SK-N-SH (cell line): ENCODE results near the gene TAGLN2. TPM values are rescaled to one million over a fixed set of nuclear protein-coding genes. Genes with fewer than 3 reads are reported as not detected.

Experiments used
- CTCF ChIA-PET: fragments of 300-600, 350-600 bp; formaldehyde crosslinking; extraction: SDS; loops from one replicate; lab custom pipeline; 2021; lab: Yijun Ruan, JAX
- POLR2A ChIA-PET: fragments of 350-600 bp; sonication (Branson Sonifier 250); formaldehyde crosslinking; extraction: SDS; loops from one replicate; lab custom pipeline; 2020; ENCODE audit warnings: antibody characterized with exemption, inconsistent platforms; lab: Yijun Ruan, JAX
- DNase-seq: peaks from one replicate; pipeline ENCODE4 v3.0.0; 2012
- H2AFZ ChIP-seq: fragments of 200-600 bp; sonication (generic); 2 replicates; pipeline ENCODE4 v1.8.1; 2016; ENCODE audit warnings: antibody characterized with exemption, mild to moderate bottlenecking, low read depth
- H3F3A ChIP-seq: fragments of 200-600 bp; sonication (generic); replicated peaks from 2 replicates; pipeline ENCODE3; 2016; ENCODE audit warnings: antibody characterized with exemption, mild to moderate bottlenecking; ENCODE audit not compliant: insufficient read depth
- H3K27ac ChIP-seq, 2 experiments: fragments of 200-500 bp in 1 of 2; fragments of 200-600 bp in 1 of 2; sonication (Bioruptor generic) in 1 of 2; sonication (generic), shearing (Covaris generic) in 1 of 2; 2 replicates each; pipeline versions ENCODE4 v1.5.1 to v1.6.1; 2014 to 2016; ENCODE audit warnings: low read depth in 2 of 2, inconsistent platforms in 1 of 2, low read length in 1 of 2, mild to moderate bottlenecking in 1 of 2, mixed read lengths in 1 of 2
- H3K27me3 ChIP-seq: fragments of 200-600 bp; sonication (generic), shearing (Covaris generic); 2 replicates; pipeline ENCODE4 v1.6.1; 2016; ENCODE audit warnings: mixed run types; ENCODE audit not compliant: insufficient read depth
- H3K36me3 ChIP-seq, 2 experiments: fragments of 200-500 bp in 1 of 2; fragments of 200-600 bp in 1 of 2; sonication (Bioruptor generic) in 1 of 2; sonication (generic) in 1 of 2; replicated peaks in 1 of 2; 2 replicates each; pipeline versions ENCODE3 to v1.5.1; 2014 to 2016; ENCODE audit warnings: low read length in 1 of 2, mild to moderate bottlenecking in 1 of 2; ENCODE audit not compliant: insufficient read depth in 2 of 2, control insufficient read depth in 1 of 2
- H3K4me1 ChIP-seq, 2 experiments: fragments of 200-500 bp in 1 of 2; fragments of 200-600 bp in 1 of 2; sonication (Bioruptor generic) in 1 of 2; sonication (generic), shearing (Covaris generic) in 1 of 2; 2 replicates each; pipeline versions ENCODE4 v1.5.1 to v1.6.1; 2014 to 2016; ENCODE audit warnings: low read depth in 1 of 2, low read length in 1 of 2, mixed run types in 1 of 2; ENCODE audit not compliant: insufficient read depth in 2 of 2, control insufficient read depth in 1 of 2
- H3K4me2 ChIP-seq: fragments of 200-600 bp; sonication (generic), shearing (Covaris generic); 2 replicates; pipeline ENCODE4 v1.6.1; 2017; ENCODE audit warnings: mixed run types
- H3K4me3 ChIP-seq, 2 experiments: fragments of 200-500 bp in 1 of 2; fragments of 200-600 bp in 1 of 2; sonication (Bioruptor generic) in 1 of 2; sonication (generic), shearing (Covaris generic) in 1 of 2; 2 replicates each; pipeline versions ENCODE4 v1.5.1 to v1.8.1; 2014 to 2016; ENCODE audit warnings: low read depth in 2 of 2, inconsistent platforms in 1 of 2, low read length in 1 of 2, mild to moderate bottlenecking in 1 of 2, mixed read lengths in 1 of 2, moderate library complexity in 1 of 2
- H3K79me2 ChIP-seq: fragments of 200-600 bp; sonication (generic); 2 replicates; pipeline ENCODE4 v1.8.1; 2017; ENCODE audit warnings: mild to moderate bottlenecking; ENCODE audit not compliant: insufficient read depth
- H3K9ac ChIP-seq: fragments of 200-600 bp; sonication (generic); 2 replicates; pipeline ENCODE4 v1.6.1; 2017; ENCODE audit warnings: mixed run types
- H3K9me2 ChIP-seq: fragments of 200-600 bp; sonication (generic); 2 replicates; pipeline ENCODE4 v1.6.1; 2017; ENCODE audit warnings: mixed run types
- H3K9me3 ChIP-seq: fragments of 200-600 bp; sonication (generic); 2 replicates; pipeline ENCODE4 v1.6.1; 2017; ENCODE audit warnings: mixed run types, mild to moderate bottlenecking, moderate library complexity
- H4K20me1 ChIP-seq: fragments of 200-600 bp; sonication (generic); 2 replicates; pipeline ENCODE4 v1.6.1; 2017; ENCODE audit warnings: mild to moderate bottlenecking, mixed run types; ENCODE audit not compliant: insufficient read depth
- CHD2 ChIP-seq: fragments of 150-350 bp; IDR thresholded peaks from 2 replicates; pipeline ENCODE4 v1.6.1; 2018; ENCODE audit warnings: low read length; ENCODE audit not compliant: partially characterized antibody
- EP300 ChIP-seq, 2 experiments: IDR thresholded peaks; 2 replicates each; pipeline versions ENCODE4 v1.4.0 to v1.6.1; 2012; ENCODE audit warnings: borderline replicate concordance in 1 of 2, low read depth in 1 of 2, low read length in 1 of 2
- FOSL2 ChIP-seq: IDR thresholded peaks from 2 replicates; pipeline ENCODE4 v1.4.0; 2012; ENCODE audit warnings: low read depth, mild to moderate bottlenecking, moderate library complexity, borderline replicate concordance
- FOXJ3 ChIP-seq: sonication (generic); formaldehyde crosslinking; IDR thresholded peaks from 2 replicates; pipeline ENCODE4 v1.5.1; 2020; ENCODE audit warnings: mild to moderate bottlenecking, missing genetic modification reagents
- FOXM1 ChIP-seq: IDR thresholded peaks from 2 replicates; pipeline ENCODE4 v1.4.0; 2012; ENCODE audit warnings: low read depth, mild to moderate bottlenecking
- JUND ChIP-seq: IDR thresholded peaks from 2 replicates; pipeline ENCODE4 v1.4.0; 2012
- NRF1 ChIP-seq: IDR thresholded peaks from 2 replicates; pipeline ENCODE4 v1.6.1; 2012; ENCODE audit warnings: low read depth, mild to moderate bottlenecking, low read length
- POLR2AphosphoS5 ChIP-seq: IDR thresholded peaks from 2 replicates; pipeline ENCODE4 v1.6.1; 2012; ENCODE audit warnings: low read depth, low read length
- RAD21 ChIP-seq: IDR thresholded peaks from 2 replicates; pipeline ENCODE4 v1.6.1; 2012; ENCODE audit warnings: mild to moderate bottlenecking, low read length
- RCOR1 ChIP-seq: fragments of 150-350 bp; IDR thresholded peaks from 2 replicates; pipeline ENCODE4 v1.6.1; 2017; ENCODE audit warnings: antibody characterized with exemption, low read length
- RXRA ChIP-seq: IDR thresholded peaks from 2 replicates; pipeline ENCODE4 v1.4.0; 2012; ENCODE audit warnings: low read depth, mild to moderate bottlenecking, borderline replicate concordance
- TCF12 ChIP-seq: IDR thresholded peaks from 2 replicates; pipeline ENCODE4 v1.4.0; 2012
- TEAD4 ChIP-seq: IDR thresholded peaks from 2 replicates; pipeline ENCODE4 v1.4.0; 2012; ENCODE audit warnings: mild to moderate bottlenecking, borderline replicate concordance; ENCODE audit not compliant: insufficient read depth
- USF2 ChIP-seq: fragments of 150-350 bp; IDR thresholded peaks from 2 replicates; pipeline ENCODE4 v1.6.1; 2017; ENCODE audit warnings: antibody characterized with exemption, low read length, low read depth, borderline replicate concordance
- YY1 ChIP-seq: IDR thresholded peaks from 2 replicates; pipeline ENCODE4 v1.4.0; 2012; ENCODE audit warnings: low read depth, mild to moderate bottlenecking
- WGBS: methylation state at CpG from one replicate; pipeline ENCODE4 v1.1.6; 2017; ENCODE audit warnings: low lambda C conversion rate; 5-methylcytosine and 5-hydroxymethylcytosine counted together
- polyA plus RNA-seq, 3 experiments: library from polyadenylated mRNA; depleted of rRNA; stranded (reverse); fragments of >200 nt; gene quantifications; 2 replicates each; pipeline ENCODE4 v1.2.3, GENCODE V29; 2012
- TF ChIP-seq, protein P1 (sequence below): IDR thresholded peaks from 2 replicates; pipeline ENCODE4 v1.4.0; 2012; ENCODE audit warnings: low read depth, borderline replicate concordance
- TF ChIP-seq, protein P2 (sequence below): IDR thresholded peaks from 2 replicates; pipeline ENCODE4 v1.4.0; 2012; ENCODE audit warnings: low read depth, borderline replicate concordance
- TF ChIP-seq, protein P3 (sequence below): IDR thresholded peaks from 2 replicates; pipeline ENCODE4; 2012
- TF ChIP-seq, protein P4 (sequence below): IDR thresholded peaks from 2 replicates; pipeline ENCODE4 v1.4.0; 2012; ENCODE audit warnings: low read depth
- TF ChIP-seq, protein P5 (sequence below): fragments of 200-600 bp; sonication (generic); IDR thresholded peaks from 2 replicates; pipeline ENCODE4 v1.6.1; 2017; ENCODE audit warnings: antibody characterized with exemption, mild to moderate bottlenecking, moderate library complexity

Gene TAGLN2
- polyA plus RNA-seq, 1 of the 3 experiments (the other 2 are of a cell fraction) = 646 TPM

- Histone ChIP-seq H3K9ac (no peak overlapping the region), H3K4me1 (peaks cover 5 to 9% of the 10 kb centered on the region in 2 experiments; a peak in 1 of 4 replicates), H3K36me3 (no peaks in the 10 kb centered on the region), H4K20me1 (no peaks in the 10 kb centered on the region), H3F3A (no peaks in the 10 kb centered on the region), H3K79me2 (no peaks in the 10 kb centered on the region), H3K4me3 (no peak overlapping the region), H3K4me2 (no peak overlapping the region), H3K9me2 (no peaks in the 10 kb centered on the region), H3K27me3 (no peaks in the 10 kb centered on the region), H3K27ac (no peak overlapping the region), H3K9me3 (no peaks in the 10 kb centered on the region), H2AFZ (no peak overlapping the region; the same call in 1 of the 2 replicates)
- ChIA-PET CTCF (interaction anchor here (1.6 to 7.1 kb wide), 3 partner anchors 11 to 88 kb away, joined by 3 to 46 read pairs (median 5); partner anchors contain the start of gene DUSP23), POLR2A (interaction anchor here (0.6 kb wide), 1 partner anchor 8 kb away, joined by 3 read pairs; no protein-coding TSS in a partner anchor)
- WGBS = 36% methylated on average over 4 of the region's 4 CpGs
- DNase-seq = no peak
- TF ChIP-seq, protein P1, sequence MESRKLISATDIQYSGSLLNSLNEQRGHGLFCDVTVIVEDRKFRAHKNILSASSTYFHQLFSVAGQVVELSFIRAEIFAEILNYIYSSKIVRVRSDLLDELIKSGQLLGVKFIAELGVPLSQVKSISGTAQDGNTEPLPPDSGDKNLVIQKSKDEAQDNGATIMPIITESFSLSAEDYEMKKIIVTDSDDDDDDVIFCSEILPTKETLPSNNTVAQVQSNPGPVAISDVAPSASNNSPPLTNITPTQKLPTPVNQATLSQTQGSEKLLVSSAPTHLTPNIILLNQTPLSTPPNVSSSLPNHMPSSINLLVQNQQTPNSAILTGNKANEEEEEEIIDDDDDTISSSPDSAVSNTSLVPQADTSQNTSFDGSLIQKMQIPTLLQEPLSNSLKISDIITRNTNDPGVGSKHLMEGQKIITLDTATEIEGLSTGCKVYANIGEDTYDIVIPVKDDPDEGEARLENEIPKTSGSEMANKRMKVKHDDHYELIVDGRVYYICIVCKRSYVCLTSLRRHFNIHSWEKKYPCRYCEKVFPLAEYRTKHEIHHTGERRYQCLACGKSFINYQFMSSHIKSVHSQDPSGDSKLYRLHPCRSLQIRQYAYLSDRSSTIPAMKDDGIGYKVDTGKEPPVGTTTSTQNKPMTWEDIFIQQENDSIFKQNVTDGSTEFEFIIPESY = no peak
- TF ChIP-seq, protein P2, sequence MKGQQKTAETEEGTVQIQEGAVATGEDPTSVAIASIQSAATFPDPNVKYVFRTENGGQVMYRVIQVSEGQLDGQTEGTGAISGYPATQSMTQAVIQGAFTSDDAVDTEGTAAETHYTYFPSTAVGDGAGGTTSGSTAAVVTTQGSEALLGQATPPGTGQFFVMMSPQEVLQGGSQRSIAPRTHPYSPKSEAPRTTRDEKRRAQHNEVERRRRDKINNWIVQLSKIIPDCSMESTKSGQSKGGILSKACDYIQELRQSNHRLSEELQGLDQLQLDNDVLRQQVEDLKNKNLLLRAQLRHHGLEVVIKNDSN = no peak
- TF ChIP-seq FOSL2 (peak; percentile 24; the same call in 1 of the 2 replicates), TCF12 (peak; percentile 29), JUND (0 out of 2 replicates have a peak, but pooled peaks have one; percentile 8)
- TF ChIP-seq, protein P3, sequence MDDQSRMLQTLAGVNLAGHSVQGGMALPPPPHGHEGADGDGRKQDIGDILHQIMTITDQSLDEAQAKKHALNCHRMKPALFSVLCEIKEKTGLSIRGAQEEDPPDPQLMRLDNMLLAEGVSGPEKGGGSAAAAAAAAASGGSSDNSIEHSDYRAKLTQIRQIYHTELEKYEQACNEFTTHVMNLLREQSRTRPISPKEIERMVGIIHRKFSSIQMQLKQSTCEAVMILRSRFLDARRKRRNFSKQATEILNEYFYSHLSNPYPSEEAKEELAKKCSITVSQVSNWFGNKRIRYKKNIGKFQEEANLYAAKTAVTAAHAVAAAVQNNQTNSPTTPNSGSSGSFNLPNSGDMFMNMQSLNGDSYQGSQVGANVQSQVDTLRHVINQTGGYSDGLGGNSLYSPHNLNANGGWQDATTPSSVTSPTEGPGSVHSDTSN = no peak
Observed at GRCh38 chr1:159869173-159869572, 56.1 kb downstream of the TAGLN2 start.

DNA sequence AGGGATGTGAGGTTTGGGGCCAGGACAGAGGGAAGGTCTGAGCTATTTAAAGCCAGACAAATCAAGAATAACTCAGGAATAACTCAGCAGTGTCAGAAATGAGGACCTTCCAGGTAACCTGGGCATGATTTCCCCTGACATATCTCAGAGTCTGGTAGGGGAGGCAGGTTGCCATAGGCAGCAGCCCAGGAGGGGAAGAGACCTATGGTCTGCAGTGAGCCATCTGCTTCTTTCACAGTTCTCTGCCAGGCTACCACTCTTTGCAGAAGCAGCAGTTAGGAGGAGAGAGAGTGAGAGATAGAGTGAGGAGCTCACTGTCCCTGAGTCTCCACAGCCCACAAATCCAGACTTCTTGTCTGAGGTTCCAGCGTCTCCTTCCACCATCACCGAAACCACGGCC, 56.5 kb downstream of the TAGLN2 start:
- no peaks in the 10 kb centered on the region for H3K9me2 ChIP-seq
- no peak overlapping the region for H3K4me2 ChIP-seq
- H4K20me1 ChIP-seq = no peaks in the 10 kb centered on the region
- 85% methylated on average over 3 of the region's 3 CpGs for whole genome bisulfite sequencing
- H2AFZ ChIP-seq = no peak overlapping the region
- H3K9me3 ChIP-seq = no peaks in the 10 kb centered on the region
- peaks cover 5 to 9% of the 10 kb centered on the region in 2 experiments; a peak in 1 of 4 replicates for H3K4me1 ChIP-seq
- no peaks in the 10 kb centered on the region for H3F3A ChIP-seq
- no peak overlapping the region for H3K9ac ChIP-seq
- ChIA-PET POLR2A (interaction anchor here (0.6 kb wide), 1 partner anchor 9 kb away, joined by 3 read pairs; no protein-coding TSS in a partner anchor), CTCF (interaction anchor here (1.6 to 7.1 kb wide), 3 partner anchors 11 to 88 kb away, joined by 3 to 46 read pairs (median 5); partner anchors contain the start of gene DUSP23)
- no peaks in the 10 kb centered on the region for H3K27me3 ChIP-seq
- H3K27ac ChIP-seq = no peak overlapping the region
- no peak for DNase-seq
- no peaks in the 10 kb centered on the region for H3K79me2 ChIP-seq
- no peaks in the 10 kb centered on the region for H3K36me3 ChIP-seq
- no peak overlapping the region for H3K4me3 ChIP-seq
- TF ChIP-seq CHD2 (no peak), RCOR1 (no peak), FOSL2 (no peak), FOXM1 (no peak), NRF1 (no peak), RXRA (no peak), POLR2AphosphoS5 (no peak), TEAD4 (no peak), FOXJ3 (CRISPR knock-in tag) (no peak), USF2 (no peak), EP300 (IDR thresholded peaks at IDR 0.05; ENCODE audit: borderline replicate concordance in 1 of 2, low read depth in 1 of 2, low read length in 1 of 2) (no peak), RAD21 (no peak), YY1 (no peak)
- TF ChIP-seq, protein P3 = no peak
- TF ChIP-seq, protein P4, sequence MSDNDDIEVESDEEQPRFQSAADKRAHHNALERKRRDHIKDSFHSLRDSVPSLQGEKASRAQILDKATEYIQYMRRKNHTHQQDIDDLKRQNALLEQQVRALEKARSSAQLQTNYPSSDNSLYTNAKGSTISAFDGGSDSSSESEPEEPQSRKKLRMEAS = no peak
- TF ChIP-seq, protein P5, sequence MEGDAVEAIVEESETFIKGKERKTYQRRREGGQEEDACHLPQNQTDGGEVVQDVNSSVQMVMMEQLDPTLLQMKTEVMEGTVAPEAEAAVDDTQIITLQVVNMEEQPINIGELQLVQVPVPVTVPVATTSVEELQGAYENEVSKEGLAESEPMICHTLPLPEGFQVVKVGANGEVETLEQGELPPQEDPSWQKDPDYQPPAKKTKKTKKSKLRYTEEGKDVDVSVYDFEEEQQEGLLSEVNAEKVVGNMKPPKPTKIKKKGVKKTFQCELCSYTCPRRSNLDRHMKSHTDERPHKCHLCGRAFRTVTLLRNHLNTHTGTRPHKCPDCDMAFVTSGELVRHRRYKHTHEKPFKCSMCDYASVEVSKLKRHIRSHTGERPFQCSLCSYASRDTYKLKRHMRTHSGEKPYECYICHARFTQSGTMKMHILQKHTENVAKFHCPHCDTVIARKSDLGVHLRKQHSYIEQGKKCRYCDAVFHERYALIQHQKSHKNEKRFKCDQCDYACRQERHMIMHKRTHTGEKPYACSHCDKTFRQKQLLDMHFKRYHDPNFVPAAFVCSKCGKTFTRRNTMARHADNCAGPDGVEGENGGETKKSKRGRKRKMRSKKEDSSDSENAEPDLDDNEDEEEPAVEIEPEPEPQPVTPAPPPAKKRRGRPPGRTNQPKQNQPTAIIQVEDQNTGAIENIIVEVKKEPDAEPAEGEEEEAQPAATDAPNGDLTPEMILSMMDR = no peak
